Measurements from ENCODE around the gene FAM118B. TPM values are rescaled to one million over a fixed set of nuclear protein-coding genes. Genes with fewer than 3 reads are reported as not detected.

FAM118B gene
- total RNA-seq, 5 donors from 2014 or later (not counting 1 experiment from before 2014, with no cell fraction given) = 4.2 to 11.9 (median 11.0) TPM

DNA sequence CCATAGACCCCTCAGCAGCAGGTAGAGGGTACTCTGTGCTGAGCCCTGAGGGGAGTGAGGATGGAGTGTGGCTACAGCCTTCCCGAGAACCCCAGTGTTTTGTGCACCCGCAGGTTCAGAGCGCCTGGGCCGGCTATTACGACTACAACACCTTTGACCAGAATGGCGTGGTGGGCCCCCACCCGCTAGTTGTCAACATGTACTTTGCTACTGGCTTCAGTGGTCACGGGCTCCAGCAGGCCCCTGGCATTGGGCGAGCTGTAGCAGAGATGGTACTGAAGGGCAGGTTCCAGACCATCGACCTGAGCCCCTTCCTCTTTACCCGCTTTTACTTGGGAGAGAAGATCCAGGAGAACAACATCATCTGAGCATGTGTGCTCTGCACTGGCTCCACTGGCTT is 65.7 kb downstream of the FAM118B start:
- WGBS (ENCODE audit: insufficient coverage) = 98% methylated on average over 9 of the region's 11 CpGs
- peaks cover 8 to 24% of the 10 kb centered on the region in 2 experiments for H3K4me1 ChIP-seq (ENCODE audit: control insufficient read depth in 1 of 2, extremely low read depth in 1 of 2, insufficient read depth in 2 of 2, low read length in 2 of 2)
- peaks cover 27 to 30% (median 28%) of the 10 kb centered on the region in 3 donors for H3K4me1 Mint-ChIP-seq
- no peaks in the 10 kb centered on the region for H3K27me3 Mint-ChIP-seq
- ChIA-PET POLR2A (no interaction called here), CTCF (no interaction called here)
- H3K4me3 Mint-ChIP-seq = no peak overlapping the region
- H3K36me3 ChIP-seq (ENCODE audit: control insufficient read depth in 2 of 2, extremely low read depth in 1 of 2, insufficient read depth in 1 of 2, low read length in 1 of 2) = peaks cover 7 to 37% of the 10 kb centered on the region in 2 donors
- H3K27ac ChIP-seq (ENCODE audit: low read length) = no peak overlapping the region
- no peaks in the 10 kb centered on the region for H3K9me3 ChIP-seq
- peaks cover 27% of the 10 kb centered on the region for H3K36me3 Mint-ChIP-seq
- no peaks in the 10 kb centered on the region for H3K27me3 ChIP-seq (replicated peaks in 1 of 2; ENCODE audit: control insufficient read depth in 2 of 2, extremely low read depth in 1 of 2, insufficient read depth in 2 of 2, low read length in 1 of 2)
- no peak overlapping the region for H3K4me3 ChIP-seq (ENCODE audit: control insufficient read depth in 1 of 2, extremely low read depth in 1 of 2, low read length in 1 of 2)
- ATAC-seq (replicated peaks in 1 of 4) (no peak), DNase-seq (no peak)
- H3K27ac Mint-ChIP-seq = no peak overlapping the region
- H3K9me3 Mint-ChIP-seq = no peaks in the 10 kb centered on the region

DNA sequence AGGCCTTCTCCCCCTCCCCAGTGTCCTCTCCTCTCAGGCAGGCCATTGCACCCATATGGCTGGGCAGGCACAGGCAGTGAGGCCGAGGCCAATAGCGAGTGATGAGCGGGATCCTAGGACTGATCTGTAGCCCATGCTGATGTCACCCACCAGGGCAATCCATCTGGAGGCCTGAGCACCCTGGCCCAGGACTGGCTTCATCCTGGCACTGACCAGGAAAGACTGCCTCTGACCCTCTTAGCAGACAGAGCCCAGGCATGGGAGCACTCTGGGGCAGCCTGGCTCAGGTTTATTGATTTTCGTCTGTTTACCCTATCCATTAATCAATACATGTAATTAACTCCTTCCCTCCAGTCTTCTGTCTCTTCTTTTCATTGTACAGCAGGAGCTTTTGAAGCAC is 66.2 kb downstream of the FAM118B start:
- Mint-ChIP-seq H3K36me3 (peaks cover 27% of the 10 kb centered on the region), H3K4me3 (no peak overlapping the region), H3K27me3 (no peaks in the 10 kb centered on the region), H3K4me1 (peaks cover 27 to 32% (median 30%) of the 10 kb centered on the region in 3 donors), H3K27ac (no peak overlapping the region), H3K9me3 (no peaks in the 10 kb centered on the region)
- Histone ChIP-seq H3K4me3 (ENCODE audit: control insufficient read depth in 1 of 2, extremely low read depth in 1 of 2, low read length in 1 of 2) (no peak overlapping the region), H3K9me3 (no peaks in the 10 kb centered on the region), H3K27me3 (replicated peaks in 1 of 2; ENCODE audit: control insufficient read depth in 2 of 2, extremely low read depth in 1 of 2, insufficient read depth in 2 of 2, low read length in 1 of 2) (no peaks in the 10 kb centered on the region), H3K36me3 (ENCODE audit: control insufficient read depth in 2 of 2, extremely low read depth in 1 of 2, insufficient read depth in 1 of 2, low read length in 1 of 2) (peaks cover 7 to 36% of the 10 kb centered on the region in 2 donors), H3K4me1 (ENCODE audit: control insufficient read depth in 1 of 2, extremely low read depth in 1 of 2, insufficient read depth in 2 of 2, low read length in 2 of 2) (peaks cover 8 to 28% of the 10 kb centered on the region in 2 experiments), H3K27ac (ENCODE audit: low read length) (no peak overlapping the region)
- ATAC-seq (replicated peaks in 1 of 4) (no peak), DNase-seq (no peak)
- CTCF ChIA-PET = no interaction called here
- WGBS (ENCODE audit: insufficient coverage) = 100% methylated on average over 3 of the region's 4 CpGs
- POLR2A ChIA-PET = no interaction called here

DNA sequence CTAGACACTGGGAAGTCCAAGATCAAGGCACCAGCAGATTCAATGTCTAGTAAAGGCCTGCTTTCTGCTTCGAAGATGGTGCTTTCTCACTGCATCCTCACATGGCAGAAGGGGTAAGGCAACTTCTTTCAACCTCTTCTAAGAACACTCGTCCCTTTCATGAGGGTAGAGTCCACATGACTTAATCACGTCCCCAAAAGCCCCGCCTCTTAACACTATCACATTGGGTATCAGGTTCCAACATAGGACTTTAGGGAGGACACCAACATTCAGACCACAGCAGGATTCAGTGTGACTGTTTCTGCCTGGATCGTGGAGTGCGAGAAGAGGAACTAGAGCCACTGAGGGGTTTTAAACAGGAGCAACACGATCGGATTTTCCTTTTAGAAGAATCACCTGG is 67.6 kb downstream of the FAM118B start:
- no peak for ATAC-seq (replicated peaks in 1 of 4)
- H3K9me3 Mint-ChIP-seq = no peaks in the 10 kb centered on the region
- H3K4me3 Mint-ChIP-seq = peak overlapping the region in 1 of 3 donors; percentile 95
- H3K27me3 ChIP-seq (replicated peaks in 1 of 2; ENCODE audit: control insufficient read depth in 2 of 2, extremely low read depth in 1 of 2, insufficient read depth in 2 of 2, low read length in 1 of 2) = no peaks in the 10 kb centered on the region
- ChIA-PET CTCF (no interaction called here), POLR2A (interaction anchor here in 1 of 2 donors (0.6 kb wide), 1 partner anchor 9 kb away, joined by 4 read pairs; no protein-coding TSS in a partner anchor)
- H3K27ac Mint-ChIP-seq = peak overlapping the region; percentile 49 to 51
- no peaks in the 10 kb centered on the region for H3K9me3 ChIP-seq
- H3K27ac ChIP-seq (ENCODE audit: low read length) = no peak overlapping the region
- peaks cover 19% of the 10 kb centered on the region for H3K36me3 Mint-ChIP-seq
- peaks cover 33 to 40% (median 36%) of the 10 kb centered on the region in 3 donors for H3K4me1 Mint-ChIP-seq
- no peak overlapping the region for H3K4me3 ChIP-seq (ENCODE audit: control insufficient read depth in 1 of 2, extremely low read depth in 1 of 2, low read length in 1 of 2)
- H3K27me3 Mint-ChIP-seq = no peaks in the 10 kb centered on the region
- H3K36me3 ChIP-seq (ENCODE audit: control insufficient read depth in 2 of 2, extremely low read depth in 1 of 2, insufficient read depth in 1 of 2, low read length in 1 of 2) = peaks cover 7 to 22% of the 10 kb centered on the region in 2 donors
- peaks cover 11 to 38% of the 10 kb centered on the region in 2 experiments for H3K4me1 ChIP-seq (ENCODE audit: control insufficient read depth in 1 of 2, extremely low read depth in 1 of 2, insufficient read depth in 2 of 2, low read length in 2 of 2)
- WGBS (ENCODE audit: insufficient coverage) = 93% methylated on average over 3 of the region's 8 CpGs
- no peak for DNase-seq

DNA sequence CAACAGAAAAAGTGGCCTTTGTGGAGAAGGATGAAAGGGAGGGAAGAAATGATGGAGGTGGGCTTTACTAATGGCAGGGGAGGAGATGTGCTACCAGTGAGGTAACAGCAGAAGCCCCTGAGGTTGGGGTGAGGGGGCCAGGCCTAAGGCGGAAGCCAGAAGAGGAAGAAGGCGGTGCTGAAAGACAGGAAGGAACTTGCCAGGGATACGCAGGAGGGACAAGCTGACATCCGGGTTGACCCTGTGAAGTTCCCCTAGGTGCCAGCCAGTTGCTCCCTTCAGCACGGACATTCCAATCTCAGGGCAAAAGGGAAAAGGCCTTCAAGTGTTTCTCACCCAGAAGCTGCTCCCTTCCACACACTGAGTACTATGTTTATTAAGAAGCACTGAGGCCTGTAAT is 69.0 kb downstream of the FAM118B start:
- Histone ChIP-seq H3K27ac (ENCODE audit: low read length) (peak overlapping the region; percentile 43), H3K27me3 (replicated peaks in 1 of 2; ENCODE audit: control insufficient read depth in 2 of 2, extremely low read depth in 1 of 2, insufficient read depth in 2 of 2, low read length in 1 of 2) (no peaks in the 10 kb centered on the region), H3K4me3 (ENCODE audit: control insufficient read depth in 1 of 2, extremely low read depth in 1 of 2, low read length in 1 of 2) (no peak overlapping the region), H3K4me1 (ENCODE audit: control insufficient read depth in 1 of 2, extremely low read depth in 1 of 2, insufficient read depth in 2 of 2, low read length in 2 of 2) (peaks cover 11 to 51% of the 10 kb centered on the region in 2 experiments), H3K9me3 (no peaks in the 10 kb centered on the region), H3K36me3 (ENCODE audit: control insufficient read depth in 2 of 2, extremely low read depth in 1 of 2, insufficient read depth in 1 of 2, low read length in 1 of 2) (peaks cover 7 to 11% of the 10 kb centered on the region in 2 donors)
- Mint-ChIP-seq H3K4me3 (peak overlapping the region in 1 of 3 donors; percentile 95), H3K27me3 (no peaks in the 10 kb centered on the region), H3K36me3 (peaks cover 11% of the 10 kb centered on the region), H3K9me3 (no peaks in the 10 kb centered on the region), H3K4me1 (peaks cover 44 to 54% (median 47%) of the 10 kb centered on the region in 3 donors), H3K27ac (peak overlapping the region; percentile 92 to 98)
- ChIA-PET POLR2A (no interaction called here), CTCF (interaction anchor here in 1 of 2 donors (1.0 kb wide), 1 partner anchor 30 kb away, joined by 4 read pairs; no protein-coding TSS in a partner anchor)
- no peak for ATAC-seq (replicated peaks in 1 of 4)
- DNase-seq = peak in 2 of 35 experiments; percentile 23 to 25
- WGBS (ENCODE audit: insufficient coverage) = 37% methylated on average over 4 of the region's 5 CpGs

DNA sequence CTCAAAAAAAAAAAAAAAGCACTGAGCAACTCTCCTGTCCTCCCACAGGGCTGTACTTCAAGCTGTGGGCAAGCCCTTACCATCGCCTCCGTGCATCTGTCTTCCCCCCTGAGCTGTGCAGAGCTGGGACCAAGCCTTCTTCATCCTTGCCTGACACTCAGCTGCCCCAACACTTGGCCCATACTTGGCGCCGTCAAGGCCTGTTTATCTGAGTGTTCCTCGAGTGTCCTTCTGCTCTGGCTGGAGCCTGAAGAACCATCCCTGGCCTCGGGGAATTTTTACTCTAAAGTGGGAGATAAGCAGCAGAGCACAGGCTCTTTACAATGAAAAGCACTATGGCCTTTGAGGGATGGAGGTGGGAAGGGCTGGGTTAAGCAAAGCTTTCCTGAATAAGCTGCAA is 69.7 kb downstream of the FAM118B start:
- ChIA-PET POLR2A (interaction anchor here in 1 of 2 donors (1.1 kb wide), 1 partner anchor 38 kb away, joined by 5 read pairs; no protein-coding TSS in a partner anchor), CTCF (interaction anchor here in 1 of 2 donors (1.0 kb wide), 1 partner anchor 30 kb away, joined by 4 read pairs; no protein-coding TSS in a partner anchor)
- peaks cover 11 to 52% of the 10 kb centered on the region in 2 experiments for H3K4me1 ChIP-seq (ENCODE audit: control insufficient read depth in 1 of 2, extremely low read depth in 1 of 2, insufficient read depth in 2 of 2, low read length in 2 of 2)
- peaks cover 6 to 7% of the 10 kb centered on the region in 2 donors for H3K36me3 ChIP-seq (ENCODE audit: control insufficient read depth in 2 of 2, extremely low read depth in 1 of 2, insufficient read depth in 1 of 2, low read length in 1 of 2)
- H3K4me3 ChIP-seq (ENCODE audit: control insufficient read depth in 1 of 2, extremely low read depth in 1 of 2, low read length in 1 of 2) = no peak overlapping the region
- WGBS (ENCODE audit: insufficient coverage) = 100% methylated on average over 2 of the region's 6 CpGs
- Mint-ChIP-seq H3K27me3 (no peaks in the 10 kb centered on the region), H3K27ac (peak overlapping the region; percentile 95 to 98), H3K4me3 (peak overlapping the region; percentile 86 to 95 (median 90)), H3K4me1 (peaks cover 43 to 55% (median 48%) of the 10 kb centered on the region in 3 donors), H3K36me3 (peaks cover 9% of the 10 kb centered on the region), H3K9me3 (no peaks in the 10 kb centered on the region)
- no peak for ATAC-seq (replicated peaks in 1 of 4)
- H3K27ac ChIP-seq (ENCODE audit: low read length) = no peak overlapping the region
- DNase-seq = no peak
- no peaks in the 10 kb centered on the region for H3K27me3 ChIP-seq (replicated peaks in 1 of 2; ENCODE audit: control insufficient read depth in 2 of 2, extremely low read depth in 1 of 2, insufficient read depth in 2 of 2, low read length in 1 of 2)
- no peaks in the 10 kb centered on the region for H3K9me3 ChIP-seq

DNA sequence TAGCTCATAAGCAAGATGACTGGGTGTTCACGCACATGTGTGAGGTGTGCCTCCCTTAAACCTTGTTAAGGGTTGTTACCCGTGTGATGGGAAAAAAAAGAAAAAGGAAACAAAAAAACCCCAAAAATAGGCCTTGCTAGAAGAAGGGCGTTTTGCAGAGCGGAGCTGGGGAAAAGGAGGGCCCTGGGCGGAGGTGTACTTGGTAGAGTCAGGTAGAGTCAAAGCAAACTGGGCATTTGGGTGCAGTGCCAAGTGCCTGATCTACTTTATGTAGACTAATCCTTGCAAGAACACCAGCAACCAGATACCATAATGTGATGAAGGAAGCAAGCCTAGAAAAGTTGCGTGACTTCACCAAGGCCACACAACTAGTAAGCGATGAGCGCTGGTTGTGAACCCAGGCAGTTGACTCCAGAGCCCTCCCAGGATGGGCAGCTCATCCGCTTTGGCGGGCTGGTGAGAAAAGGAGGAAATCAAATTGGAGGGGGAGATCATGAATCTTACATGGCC is 70.1 kb downstream of the FAM118B start:
- CTCF ChIA-PET = interaction anchor here in 1 of 2 donors (1.0 kb wide), 1 partner anchor 29 kb away, joined by 4 read pairs; no protein-coding TSS in a partner anchor
- Histone ChIP-seq H3K4me3 (ENCODE audit: control insufficient read depth in 1 of 2, extremely low read depth in 1 of 2, low read length in 1 of 2) (no peak overlapping the region), H3K36me3 (ENCODE audit: control insufficient read depth in 2 of 2, extremely low read depth in 1 of 2, insufficient read depth in 1 of 2, low read length in 1 of 2) (peaks cover 6 to 7% of the 10 kb centered on the region in 2 donors), H3K4me1 (ENCODE audit: control insufficient read depth in 1 of 2, extremely low read depth in 1 of 2, insufficient read depth in 2 of 2, low read length in 2 of 2) (peaks cover 11 to 52% of the 10 kb centered on the region in 2 experiments), H3K9me3 (no peaks in the 10 kb centered on the region), H3K27ac (ENCODE audit: low read length) (peak overlapping the region; percentile 77), H3K27me3 (replicated peaks in 1 of 2; ENCODE audit: control insufficient read depth in 2 of 2, extremely low read depth in 1 of 2, insufficient read depth in 2 of 2, low read length in 1 of 2) (no peaks in the 10 kb centered on the region)
- Mint-ChIP-seq H3K9me3 (no peaks in the 10 kb centered on the region), H3K4me1 (peaks cover 45 to 56% (median 48%) of the 10 kb centered on the region in 3 donors), H3K27ac (peak overlapping the region; percentile 95 to 98), H3K36me3 (peaks cover 9% of the 10 kb centered on the region), H3K27me3 (no peaks in the 10 kb centered on the region), H3K4me3 (peak overlapping the region; percentile 86 to 95 (median 90))
- 100% methylated on average over 3 of the region's 10 CpGs for WGBS (ENCODE audit: insufficient coverage)
- DNase-seq = peak in 1 of 35 experiments; percentile 13
- POLR2A ChIA-PET = interaction anchor here in 1 of 2 donors (1.1 kb wide), 1 partner anchor 37 kb away, joined by 5 read pairs; no protein-coding TSS in a partner anchor
- no peak for ATAC-seq (replicated peaks in 1 of 4)

All from T-cell (primary cell).